Measurements from ENCODE around the gene CDR2. TPM values are rescaled to one million over a fixed set of nuclear protein-coding genes. Genes with fewer than 3 reads are reported as not detected.

Gene CDR2
- total and polyA plus RNA-seq, 2 of the 13 experiments (the other 11 are each of a cell fraction or from before 2014, with no cell fraction given) = 59.0 to 78.9 TPM

DNA sequence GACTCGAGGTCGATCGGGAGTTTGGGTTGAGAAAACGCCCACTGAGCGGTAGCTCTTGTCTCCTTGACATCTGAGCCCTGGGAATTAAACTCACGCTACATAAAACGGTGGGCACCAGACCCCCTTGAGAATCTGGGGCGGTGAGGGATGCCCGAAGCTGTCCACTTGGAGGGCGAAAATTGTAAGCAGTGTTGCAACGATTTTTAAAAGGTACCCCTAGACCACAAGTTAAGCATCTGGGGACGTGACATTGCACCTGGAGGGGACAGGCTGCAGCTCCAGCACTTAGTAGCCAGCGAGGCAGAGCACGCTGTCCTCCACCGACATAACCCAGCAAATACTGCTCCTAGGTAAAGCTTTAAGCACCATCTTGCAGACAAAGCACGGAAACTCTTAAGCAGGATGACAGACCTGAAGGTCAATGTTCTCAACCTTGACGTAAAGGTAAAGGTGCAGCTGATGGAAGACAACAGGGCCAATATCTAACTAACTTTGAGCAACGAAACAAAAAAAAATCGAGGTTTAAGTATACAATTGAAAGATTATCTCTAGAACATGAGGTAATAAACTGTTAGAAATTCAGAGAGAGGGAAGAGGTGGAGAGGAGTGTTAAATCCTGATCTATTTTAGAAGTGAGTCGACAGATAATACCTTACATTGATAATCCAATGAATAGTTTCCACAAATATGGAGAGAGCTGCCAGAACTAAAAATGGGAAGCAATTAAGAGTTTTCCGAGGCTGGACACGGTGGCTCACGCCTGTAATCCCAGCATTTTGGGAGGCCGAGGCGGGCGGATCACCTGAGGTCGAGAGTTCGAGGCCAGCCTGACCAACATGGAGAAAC is 921 bp upstream of the CDR2 start (continued):
- 0 out of 2 replicates have a peak, but pooled peaks have one; percentile 26 for TF ChIP-seq NR0B2 (CRISPR knock-in tag; IDR thresholded peaks at IDR 0.05)
- no peak for TF ChIP-seq NFYB (CRISPR knock-in tag; IDR thresholded peaks at IDR 0.05)
- no peak for TF ChIP-seq TAF1 (CRISPR knock-in tag; IDR thresholded peaks at IDR 0.05)
- no peak for TF ChIP-seq BRD4 (CRISPR knock-in tag; IDR thresholded peaks at IDR 0.05)
- TF ChIP-seq CENPT (CRISPR knock-in tag; IDR thresholded peaks at IDR 0.05; ENCODE audit: low read depth) = no peak
- peak; percentile 21 for TF ChIP-seq ZNF441 (CRISPR knock-in tag; IDR thresholded peaks at IDR 0.05; ENCODE audit: borderline replicate concordance)
- no peak for TF ChIP-seq HNF4A (CRISPR knock-in tag; IDR thresholded peaks at IDR 0.05)
- TF ChIP-seq PAX8 (CRISPR knock-in tag; IDR thresholded peaks at IDR 0.05; ENCODE audit: borderline replicate concordance) = peak; percentile 63; the same call in 1 of the 2 replicates
- peak; percentile 48; the same call in 1 of the 2 replicates for TF ChIP-seq ZNF337 (CRISPR knock-in tag; IDR thresholded peaks at IDR 0.05; ENCODE audit: borderline replicate concordance, low read depth)
- no peak for TF ChIP-seq ZNF570 (CRISPR knock-in tag; IDR thresholded peaks at IDR 0.05; ENCODE audit: borderline replicate concordance)
- TF ChIP-seq USF2 (IDR thresholded peaks at IDR 0.05; ENCODE audit: low read depth, low read length) = no peak
- 0 out of 2 replicates have a peak, but pooled peaks have one; percentile 11 for TF ChIP-seq USF2 (CRISPR knock-in tag; IDR thresholded peaks at IDR 0.05; ENCODE audit: borderline replicate concordance)
- TF ChIP-seq, protein P1, sequence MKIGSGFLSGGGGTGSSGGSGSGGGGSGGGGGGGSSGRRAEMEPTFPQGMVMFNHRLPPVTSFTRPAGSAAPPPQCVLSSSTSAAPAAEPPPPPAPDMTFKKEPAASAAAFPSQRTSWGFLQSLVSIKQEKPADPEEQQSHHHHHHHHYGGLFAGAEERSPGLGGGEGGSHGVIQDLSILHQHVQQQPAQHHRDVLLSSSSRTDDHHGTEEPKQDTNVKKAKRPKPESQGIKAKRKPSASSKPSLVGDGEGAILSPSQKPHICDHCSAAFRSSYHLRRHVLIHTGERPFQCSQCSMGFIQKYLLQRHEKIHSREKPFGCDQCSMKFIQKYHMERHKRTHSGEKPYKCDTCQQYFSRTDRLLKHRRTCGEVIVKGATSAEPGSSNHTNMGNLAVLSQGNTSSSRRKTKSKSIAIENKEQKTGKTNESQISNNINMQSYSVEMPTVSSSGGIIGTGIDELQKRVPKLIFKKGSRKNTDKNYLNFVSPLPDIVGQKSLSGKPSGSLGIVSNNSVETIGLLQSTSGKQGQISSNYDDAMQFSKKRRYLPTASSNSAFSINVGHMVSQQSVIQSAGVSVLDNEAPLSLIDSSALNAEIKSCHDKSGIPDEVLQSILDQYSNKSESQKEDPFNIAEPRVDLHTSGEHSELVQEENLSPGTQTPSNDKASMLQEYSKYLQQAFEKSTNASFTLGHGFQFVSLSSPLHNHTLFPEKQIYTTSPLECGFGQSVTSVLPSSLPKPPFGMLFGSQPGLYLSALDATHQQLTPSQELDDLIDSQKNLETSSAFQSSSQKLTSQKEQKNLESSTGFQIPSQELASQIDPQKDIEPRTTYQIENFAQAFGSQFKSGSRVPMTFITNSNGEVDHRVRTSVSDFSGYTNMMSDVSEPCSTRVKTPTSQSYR (CRISPR knock-in tag; IDR thresholded peaks at IDR 0.05; ENCODE audit: borderline replicate concordance) = no peak
- 0 out of 2 replicates have a peak, but pooled peaks have one; percentile 38 for TF ChIP-seq ZNF577 (CRISPR knock-in tag; IDR thresholded peaks at IDR 0.05; ENCODE audit: borderline replicate concordance, low read depth)
- no peak for TF ChIP-seq ZNF607 (CRISPR knock-in tag; IDR thresholded peaks at IDR 0.05; ENCODE audit: borderline replicate concordance)
- no peak for TF ChIP-seq MATR3 (CRISPR knock-in tag; IDR thresholded peaks at IDR 0.05)
- TF ChIP-seq PBX3 (CRISPR knock-in tag; IDR thresholded peaks at IDR 0.05; ENCODE audit: borderline replicate concordance) = no peak
- TF ChIP-seq FOXA1 (IDR thresholded peaks at IDR 0.05) = no peak
- no peak for TF ChIP-seq FOXA1 (CRISPR knock-in tag; IDR thresholded peaks at IDR 0.05)
- 0 out of 2 replicates have a peak, but pooled peaks have one; percentile 2 for TF ChIP-seq ZNF136 (CRISPR knock-in tag; IDR thresholded peaks at IDR 0.05; ENCODE audit: low read depth)
- peak; percentile 15 for TF ChIP-seq YY1 (IDR thresholded peaks at IDR 0.05; ENCODE audit: insufficient read depth, insufficient replicate concordance, low read depth, low read length)

All from HepG2 (cell line).